Stimulated activated CD4-positive, alpha-beta T cell treated with anti-CD3 and anti-CD28 coated beads, Interleukin-1b, Interleukin-23, amount 100 ng/mL, for 1 hour (primary cell): ENCODE results near the gene KDM5A.
"Not testable (repeated sequence)": the region's sequence is repeated elsewhere in the genome, so short reads cannot be mapped to it uniquely, and the experiment has no call there.

ENCODE experiments used
- DNase-seq, 2 donors: peaks; one replicate each; pipeline ENCODE4 v3.0.0-alpha.2; 2020; ENCODE audit warnings: low read depth in 2 of 2

Gene KDM5A

GRCh38 chr12:238736-239398 is 150.3 kb downstream of the KDM5A start:
- DNase-seq, result no peak

GRCh38 chr12:238116-238515 is 151.0 kb downstream of the KDM5A start:
- no peak for DNase-seq

GRCh38 chr12:237026-237815 is 151.9 kb downstream of the KDM5A start:
- no peak for DNase-seq

- DNase-seq, result no peak
Observed at GRCh38 chr12:236445-236844, 152.7 kb downstream of the KDM5A start.

- DNase-seq, result not testable (repeated sequence)
Observed at GRCh38 chr12:235967-236366, 153.2 kb downstream of the KDM5A start.

GRCh38 chr12:234891-235415 is 154.2 kb downstream of the KDM5A start:
- DNase-seq, result no peak

GRCh38 chr12:234019-234418 is 155.1 kb downstream of the KDM5A start:
- DNase-seq, result no peak

- DNase-seq, result no peak
Observed at GRCh38 chr12:233615-233968, 155.5 kb downstream of the KDM5A start.

GRCh38 chr12:232731-233614 is 156.1 kb downstream of the KDM5A start:
- DNase-seq, result no peak

- no peak for DNase-seq
Observed at GRCh38 chr12:230925-231671, 158.0 kb downstream of the KDM5A start.
